HL-60 (cell line): Measurements from ENCODE around the gene CHD9.

Source experiments
- CTCF ChIP-seq: IDR thresholded peaks from one replicate; pipeline ENCODE4 v1.5.1; 2011; ENCODE audit warnings: low read length, control low read depth, inconsistent platforms; ENCODE audit not compliant: insufficient read depth
- SPI1 ChIP-seq: IDR thresholded peaks from 2 replicates; pipeline ENCODE4 v1.6.1; 2012; ENCODE audit warnings: low read depth, mild to moderate bottlenecking, borderline replicate concordance

GRCh38 chr16:53234836-53235235 lies 180.0 kb downstream of the CHD9 start:
- TF ChIP-seq CTCF (no peak), SPI1 (no peak)
